GM20000 (cell line): ENCODE results near the gene RAB33B.
A peak's percentile ranks its signal among the peaks of the same experiment; 100 is the strongest.

Experiments used
- DNase-seq: peaks from one replicate; pipeline ENCODE4 v3.0.0; 2012; ENCODE audit warnings: low spot score
- CTCF ChIP-seq: IDR thresholded peaks from 2 replicates; pipeline ENCODE4 v1.5.1; 2012; ENCODE audit warnings: mild to moderate bottlenecking, control low read depth; ENCODE audit errors: extremely low read depth, missing control alignments

The RAB33B gene

DNA sequence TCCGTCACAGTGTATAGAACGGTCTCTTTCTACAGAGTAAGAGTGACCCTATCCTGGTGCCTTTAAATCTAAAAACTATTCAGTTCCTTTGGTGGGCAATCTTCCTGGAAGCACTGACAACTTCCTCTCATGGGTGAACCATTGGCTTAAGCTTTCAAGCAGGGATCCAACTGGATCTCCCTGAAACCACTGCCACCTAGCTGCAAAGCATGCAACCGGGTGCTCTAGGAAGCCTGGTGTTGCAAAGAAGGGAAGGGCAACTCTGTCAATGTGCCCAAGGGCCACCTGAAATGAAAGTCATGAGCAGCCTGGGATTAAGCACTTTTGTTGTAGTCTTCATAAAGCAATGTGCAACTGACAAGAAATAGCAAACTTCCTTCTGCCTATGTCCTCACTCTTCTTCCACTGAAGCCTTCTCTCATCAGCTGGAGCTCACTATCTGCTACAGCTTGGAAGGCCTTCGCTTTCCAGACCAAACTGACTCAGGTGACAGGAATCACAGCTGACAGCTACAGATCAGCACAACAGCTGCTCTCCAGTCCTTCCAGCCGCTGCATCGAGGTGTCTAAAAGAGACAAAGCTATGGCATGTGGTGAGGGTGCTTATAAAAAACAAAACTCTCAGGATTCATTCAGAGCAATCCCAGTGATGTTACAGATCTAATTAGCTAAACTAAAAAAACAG is 55.9 kb downstream of the RAB33B start:
- no peak for DNase-seq
- TF ChIP-seq CTCF, result peak; percentile 10

- TF ChIP-seq CTCF, result no peak
- no peak for DNase-seq
Measured at GRCh38 chr4:139511320-139511719, 57.4 kb downstream of the RAB33B start.

DNA sequence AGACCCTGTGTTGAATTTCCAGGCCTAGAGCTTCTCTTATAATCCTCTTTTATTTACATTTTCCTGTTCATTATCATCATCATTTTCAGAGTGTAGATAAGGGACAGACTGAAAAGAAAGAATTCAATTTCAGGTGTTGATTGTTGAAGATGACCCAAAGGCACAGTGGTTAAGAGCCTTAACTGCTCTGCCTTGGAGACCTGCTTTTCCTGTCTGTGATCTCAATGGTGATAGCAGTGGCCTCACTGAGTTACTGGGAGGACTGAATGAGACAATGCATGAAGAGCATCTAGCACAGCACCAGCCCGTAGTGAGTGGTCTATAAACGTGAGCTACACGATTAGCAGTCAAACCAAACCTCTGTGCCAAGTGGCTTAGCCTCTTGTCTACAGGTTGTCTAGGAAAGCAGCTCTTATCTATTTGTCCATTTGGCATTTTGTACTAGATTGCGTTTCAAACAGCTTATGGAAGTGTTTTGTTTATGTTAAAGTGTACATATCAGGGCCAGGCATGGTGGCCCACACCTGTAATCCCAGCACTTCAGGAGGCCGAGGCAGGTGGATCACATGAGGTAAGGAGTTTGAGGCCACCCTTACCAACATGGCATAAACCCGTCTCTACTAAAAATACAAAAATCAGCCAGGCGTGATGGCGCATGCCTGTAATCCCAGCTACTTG is 60.6 kb downstream of the RAB33B start:
- no peak for TF ChIP-seq CTCF
- no peak for DNase-seq

- TF ChIP-seq CTCF, result no peak
- no peak for DNase-seq
Measured at GRCh38 chr4:139515531-139515958, 61.6 kb downstream of the RAB33B start.

DNA sequence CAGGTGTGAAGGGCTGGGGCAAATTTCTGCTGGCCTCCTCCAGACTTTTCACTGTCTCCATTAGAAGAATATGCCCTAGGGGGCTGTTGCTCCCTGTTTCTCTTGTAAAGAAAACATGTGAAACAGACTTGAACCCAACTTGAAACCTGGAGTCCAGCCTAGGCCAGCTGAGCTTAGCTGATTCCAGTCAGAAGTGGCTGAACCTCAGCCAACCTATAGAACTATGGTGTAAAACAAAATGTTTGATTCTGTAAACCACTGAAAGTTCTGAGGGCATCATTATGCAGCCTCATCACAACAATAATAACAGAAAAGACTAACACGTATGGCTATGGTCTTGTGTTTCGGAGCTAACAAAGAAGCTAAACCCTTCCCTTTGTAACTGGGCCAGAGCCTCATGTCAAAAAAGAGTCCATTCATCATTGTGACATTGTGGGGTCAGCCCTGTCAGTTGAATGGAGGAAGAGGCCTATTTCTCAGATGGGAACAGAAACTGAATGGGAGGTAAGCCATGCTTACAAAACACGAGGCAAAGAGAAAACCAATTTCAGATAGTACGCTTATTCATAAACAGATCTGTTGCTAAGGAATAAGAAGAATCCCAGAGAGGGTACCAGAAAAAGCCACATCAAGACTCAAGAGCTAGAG is 68.0 kb downstream of the RAB33B start:
- DNase-seq, result no peak
- TF ChIP-seq CTCF, result no peak

GRCh38 chr4:139522457-139522856 is 68.5 kb downstream of the RAB33B start:
- no peak for TF ChIP-seq CTCF
- DNase-seq, result no peak

DNA sequence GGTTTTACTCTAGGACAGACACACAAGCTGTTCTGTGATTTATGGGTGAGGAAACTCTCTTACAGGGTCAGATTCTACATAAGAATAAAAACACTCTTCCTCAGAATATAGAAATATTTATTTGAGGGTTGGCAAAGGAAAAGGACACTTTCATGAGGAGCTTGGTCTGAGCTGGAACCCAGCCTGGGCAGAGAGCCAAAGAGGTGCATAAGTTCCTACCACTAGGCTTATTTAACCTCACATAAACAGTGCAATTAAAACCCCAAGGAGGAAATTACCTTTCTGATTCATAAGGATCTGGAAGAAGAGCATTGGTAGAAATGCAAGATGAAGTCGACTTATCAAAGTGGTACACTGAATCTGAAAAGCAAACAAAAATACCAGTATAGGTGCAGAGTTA is 69.2 kb downstream of the RAB33B start:
- no peak for TF ChIP-seq CTCF
- DNase-seq, result no peak
